Bone marrow (tissue), 2 donors: ENCODE measurements around the gene SEMA3B.
A peak's percentile ranks its signal among the peaks of the same experiment; 100 is the strongest.

Experiments
- DNase-seq, 2 donors: peaks; one replicate each; lab custom pipeline; 2025; lab: John Stamatoyannopoulos, UW

SEMA3B gene

GRCh38 chr3:50317300-50317699 lies 48.4 kb downstream of the SEMA3B start:
- DNase-seq = no peak

GRCh38 chr3:50318163-50318562 lies 49.2 kb downstream of the SEMA3B start:
- DNase-seq = no peak

GRCh38 chr3:50318615-50319014 lies 49.7 kb downstream of the SEMA3B start:
- DNase-seq = no peak

GRCh38 chr3:50319181-50319893 lies 50.4 kb downstream of the SEMA3B start:
- DNase-seq = no peak

- DNase-seq = no peak
These were observed 51.1 kb downstream of the SEMA3B start for GRCh38 chr3:50319894-50320625.

GRCh38 chr3:50320853-50321335 lies 51.9 kb downstream of the SEMA3B start:
- DNase-seq = peak; percentile 23 to 75

GRCh38 chr3:50321336-50322114 lies 52.6 kb downstream of the SEMA3B start:
- peak; percentile 75 to 83 for DNase-seq

- DNase-seq = no peak
These were observed 53.1 kb downstream of the SEMA3B start for GRCh38 chr3:50322115-50322385.

GRCh38 chr3:50322386-50323091 lies 53.6 kb downstream of the SEMA3B start, which contains the start of gene HYAL2:
HYAL2 (minus strand) TSS chr3:50322745; CDS start chr3:50320489, 2,256 bp downstream.
- DNase-seq = no peak

- no peak for DNase-seq
These were observed 54.2 kb downstream of the SEMA3B start for GRCh38 chr3:50323092-50323600.

GRCh38 chr3:50323614-50324199 lies 54.8 kb downstream of the SEMA3B start:
- no peak for DNase-seq

GRCh38 chr3:50324351-50325112 lies 55.6 kb downstream of the SEMA3B start:
- peak; percentile 9 to 22 for DNase-seq

- DNase-seq = no peak
These were observed 56.1 kb downstream of the SEMA3B start for GRCh38 chr3:50325113-50325480.

GRCh38 chr3:50325497-50326181 lies 56.7 kb downstream of the SEMA3B start:
- no peak for DNase-seq

- DNase-seq = no peak
These were observed 57.2 kb downstream of the SEMA3B start for GRCh38 chr3:50326182-50326541.

- DNase-seq = no peak
These were observed 58.2 kb downstream of the SEMA3B start for GRCh38 chr3:50327129-50327528.
